Kidney (tissue), 14 donors: ENCODE results near the gene GJA4. TPM values are rescaled to one million over a fixed set of nuclear protein-coding genes. Genes with fewer than 3 reads are reported as not detected.
"Not testable (repeated sequence)": the region's sequence is repeated elsewhere in the genome, so short reads cannot be mapped to it uniquely, and the experiment has no call there.

ENCODE experiments used
- DNase-seq, 5 donors: peaks; one replicate each; pipeline ENCODE4 v3.0.0-alpha.2; 2013 to 2020
- FAIRE-seq: peaks from 2 replicates; lab custom pipeline; 2012; peaks lifted over from hg19 to GRCh38; lab: Jason Lieb, UNC
- H3K27ac ChIP-seq, 2 donors: one replicate each; pipeline ENCODE4 v1.7.0; 2013; ENCODE audit warnings: low read depth in 2 of 2, low read length in 2 of 2, inconsistent platforms in 1 of 2
- H3K27me3 ChIP-seq: one replicate; pipeline ENCODE4 v1.7.1; 2013; ENCODE audit warnings: low read length, inconsistent platforms; ENCODE audit not compliant: control insufficient read depth, insufficient read depth
- H3K36me3 ChIP-seq, 3 donors: one replicate each; pipeline versions ENCODE4 v1.7.0 to v1.7.1; 2013; ENCODE audit warnings: low read length in 3 of 3, control low read depth in 1 of 3, inconsistent platforms in 1 of 3; ENCODE audit not compliant: insufficient read depth in 3 of 3, control insufficient read depth in 2 of 3
- H3K4me1 ChIP-seq, 3 donors: one replicate each; pipeline versions ENCODE4 v1.7.0 to v1.7.1; 2013; ENCODE audit warnings: low read length in 3 of 3, inconsistent platforms in 1 of 3, low read depth in 1 of 3; ENCODE audit not compliant: control insufficient read depth in 2 of 3, insufficient read depth in 2 of 3
- H3K4me3 ChIP-seq, 3 donors: one replicate each; pipeline versions ENCODE4 v1.7.0 to v1.8.1; 2013; ENCODE audit warnings: low read length in 3 of 3, control low read depth in 1 of 3, inconsistent platforms in 1 of 3
- H3K9ac ChIP-seq, 3 donors: one replicate each; pipeline versions ENCODE4 v1.7.0 to v1.7.1; 2013; ENCODE audit warnings: low read length in 3 of 3, control low read depth in 1 of 3, inconsistent platforms in 1 of 3
- H3K9me3 ChIP-seq, 3 donors: one replicate each; pipeline versions ENCODE4 v1.7.0 to v1.7.1; 2013; ENCODE audit warnings: low read length in 3 of 3, control low read depth in 1 of 3, inconsistent platforms in 1 of 3; ENCODE audit not compliant: control insufficient read depth in 2 of 3, insufficient read depth in 1 of 3
- CTCF ChIP-seq: IDR thresholded peaks from 3 replicates; pipeline ENCODE4 v1.5.1; 2012; ENCODE audit warnings: mild to moderate bottlenecking, moderate library complexity, borderline replicate concordance; ENCODE audit not compliant: insufficient read depth; ENCODE audit errors: extremely low read depth
- intact Hi-C: fragments of 100-400 bp; cut with DNase I; formaldehyde crosslinking; loops from one replicate; pipeline ENCODE4 v1.11.1; 2022
- polyA plus RNA-seq: library from polyadenylated mRNA; stranded (reverse); fragments of 350-450 nt; fragmentation: Illumina TruSeq; extraction: RNeasy Lipid Tissue Mini Kit (QIAGEN cat#74804); gene quantifications from one replicate; pipeline ENCODE4 v1.2.3, GENCODE V29; 2014; ENCODE audit warnings: low read depth, low replicate concordance; ENCODE audit not compliant: insufficient read depth
- total RNA-seq: library from RNA; stranded (reverse); fragmentation: NEBNext Ultra II Directional; extraction: Animal tissue kit (Norgen Biotek cat#: 25700); gene quantifications from one replicate; pipeline ENCODE4 v1.2.1, GENCODE V29; 2021
- donor health status: control.
- donor health status: control.
- donor health status: control.
- donor health status: control.
- donor health status: control.
- donor health status: DM: yes; HTN: yes; CAD: no.
- donor health status: Normal renal cell carcinoma (clear cell type).

GJA4 gene
- total and polyA plus RNA-seq, 2 donors from 2014 or later, result 15.6 to 31.9 TPM

- DNase-seq, result no peak
- no peak for FAIRE-seq
- Histone ChIP-seq H3K36me3 (no peaks in the 10 kb centered on the region), H3K4me1 (no peaks in the 10 kb centered on the region), H3K9me3 (no peaks in the 10 kb centered on the region), H3K27me3 (no peaks in the 10 kb centered on the region), H3K27ac (no peak overlapping the region), H3K9ac (no peak overlapping the region), H3K4me3 (no peak overlapping the region)
- intact Hi-C loops, result no loop called here
- no peak for TF ChIP-seq CTCF
These were observed 23.9 kb upstream of the GJA4 start for GRCh38 chr1:34768856-34769255.

- intact Hi-C loops, result no loop called here
- TF ChIP-seq CTCF, result no peak
- FAIRE-seq (no peak), DNase-seq (no peak)
- Histone ChIP-seq H3K27me3 (no peaks in the 10 kb centered on the region), H3K36me3 (no peaks in the 10 kb centered on the region), H3K4me3 (no peak overlapping the region), H3K9me3 (no peaks in the 10 kb centered on the region), H3K27ac (no peak overlapping the region), H3K9ac (no peak overlapping the region), H3K4me1 (no peaks in the 10 kb centered on the region)
These were observed 21.8 kb upstream of the GJA4 start for GRCh38 chr1:34770891-34771504.

GRCh38 chr1:34771573-34772371 lies 21.0 kb upstream of the GJA4 start:
- TF ChIP-seq CTCF, result no peak
- H3K4me3 ChIP-seq, result no peak overlapping the region
- peak in 1 of 5 donors; percentile 28 for DNase-seq

GRCh38 chr1:34773114-34773513 lies 19.7 kb upstream of the GJA4 start:
- H3K36me3 ChIP-seq, H3K4me3 ChIP-seq, DNase-seq, FAIRE-seq, H3K27me3 ChIP-seq, H3K4me1 ChIP-seq, H3K9me3 ChIP-seq, H3K27ac ChIP-seq, H3K9ac ChIP-seq, intact Hi-C loops: not testable (repeated sequence)

More at GRCh38 chr1:34771573-34772371, 21.0 kb upstream of the GJA4 start:
- H3K36me3 ChIP-seq, result no peaks in the 10 kb centered on the region
- intact Hi-C loops, result no loop called here
- H3K9ac ChIP-seq, result no peak overlapping the region
- FAIRE-seq, result no peak
- no peak overlapping the region for H3K27ac ChIP-seq
- H3K27me3 ChIP-seq, result no peaks in the 10 kb centered on the region
- no peaks in the 10 kb centered on the region for H3K4me1 ChIP-seq
- H3K9me3 ChIP-seq, result no peaks in the 10 kb centered on the region
